ENCODE measurements around the gene SAE1.
A peak's percentile ranks its signal among the peaks of the same experiment; 100 is the strongest.

Gene SAE1

GRCh38 chr19:47106821-47107201 lies 23.8 kb upstream of the SAE1 start:
- DNase-seq (ENCODE audit: low read depth), result no peak

DNA sequence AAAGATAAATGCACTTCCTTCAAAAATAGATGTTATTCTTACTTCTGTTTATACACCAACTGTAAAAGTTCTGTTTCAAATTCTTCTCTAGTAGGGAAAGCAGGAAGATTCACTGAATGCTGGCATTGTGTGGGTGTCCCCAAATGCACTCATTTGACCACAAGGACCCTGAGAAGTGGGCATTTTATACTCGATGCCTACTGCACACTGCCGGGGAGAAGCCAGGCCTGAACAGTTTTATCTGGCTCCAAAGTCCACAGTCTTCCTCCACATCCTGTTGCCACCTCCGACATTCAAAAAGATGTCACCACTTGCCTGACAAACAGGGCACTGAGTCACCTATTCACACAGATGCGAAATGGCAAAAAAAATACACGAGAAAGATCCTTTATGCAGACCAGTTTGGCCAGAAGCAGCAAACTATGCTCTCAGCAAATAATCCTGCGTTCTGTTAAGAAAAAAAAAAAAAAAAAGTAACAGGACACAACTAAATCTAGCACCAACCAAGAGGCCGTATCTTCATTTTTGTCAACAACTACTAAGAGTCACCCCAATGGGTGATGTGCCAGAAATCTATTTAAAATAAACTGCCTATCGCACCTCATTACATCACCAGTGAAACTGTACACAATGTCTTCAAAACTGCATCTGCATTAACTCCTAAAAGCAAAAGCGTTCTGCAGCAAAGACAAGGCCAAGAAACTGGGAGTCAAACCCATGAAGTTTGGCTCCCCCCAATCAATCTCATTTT lies 23.3 kb upstream of the SAE1 start:
- DNase-seq (ENCODE audit: low read depth), result peak; percentile 29

DNA sequence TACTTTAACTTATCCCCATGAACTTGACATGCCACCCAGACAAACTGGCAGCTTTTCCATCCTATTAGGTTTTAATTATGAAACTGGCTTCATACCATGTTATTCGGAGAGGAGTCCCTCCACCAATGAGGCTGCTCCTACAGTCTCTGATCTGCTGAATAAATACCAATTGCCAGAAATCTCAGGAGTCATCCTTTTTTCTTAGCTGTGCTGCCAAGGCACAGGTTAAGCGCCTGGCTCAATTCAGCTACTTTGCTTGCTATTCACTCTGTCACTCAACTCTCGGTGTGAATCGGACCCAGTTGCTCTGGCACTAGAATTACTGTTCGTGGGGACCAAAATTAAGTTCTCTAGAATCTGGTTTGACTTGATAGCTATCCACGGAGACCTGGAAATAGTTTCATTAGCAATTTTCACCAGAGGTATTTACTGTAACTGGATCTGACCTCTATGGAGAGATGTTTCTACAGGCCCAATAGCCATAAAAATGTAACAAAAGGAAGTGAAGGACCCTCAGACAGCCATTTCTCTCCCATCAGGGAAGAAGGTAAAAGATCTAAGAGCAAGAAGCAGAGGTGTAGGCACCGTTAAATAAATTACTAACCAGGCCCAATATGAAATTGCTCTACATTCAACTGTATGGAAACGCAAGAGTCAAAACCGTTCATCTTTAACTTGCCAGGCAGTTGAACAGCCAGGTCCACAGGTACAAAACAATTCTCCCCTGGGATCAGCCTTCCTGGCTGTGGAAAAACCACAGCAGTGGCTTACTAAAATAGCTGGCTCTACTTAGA lies 22.5 kb upstream of the SAE1 start:
- no peak for DNase-seq (ENCODE audit: low read depth)

DNA sequence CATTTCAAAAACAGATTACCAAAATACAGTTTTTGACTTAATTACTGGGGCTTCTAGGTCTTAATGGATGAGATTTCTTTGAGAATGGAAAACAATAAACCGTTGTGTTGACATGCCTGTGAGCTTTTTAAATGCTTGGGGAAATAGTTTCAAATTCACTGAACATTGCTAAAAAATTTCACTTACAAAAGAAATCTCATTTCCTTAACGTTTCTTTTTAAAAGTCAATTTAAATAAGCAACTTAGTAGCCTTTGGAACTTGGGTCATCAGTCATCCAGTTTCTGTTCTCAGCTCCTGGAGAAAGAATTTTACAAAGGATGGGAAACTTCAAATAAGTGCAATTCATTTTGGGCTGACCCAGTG lies 21.5 kb upstream of the SAE1 start:
- no peak for DNase-seq (ENCODE audit: low read depth)

GRCh38 chr19:47109541-47110375 lies 20.9 kb upstream of the SAE1 start:
- DNase-seq (ENCODE audit: low read depth), result no peak

DNA sequence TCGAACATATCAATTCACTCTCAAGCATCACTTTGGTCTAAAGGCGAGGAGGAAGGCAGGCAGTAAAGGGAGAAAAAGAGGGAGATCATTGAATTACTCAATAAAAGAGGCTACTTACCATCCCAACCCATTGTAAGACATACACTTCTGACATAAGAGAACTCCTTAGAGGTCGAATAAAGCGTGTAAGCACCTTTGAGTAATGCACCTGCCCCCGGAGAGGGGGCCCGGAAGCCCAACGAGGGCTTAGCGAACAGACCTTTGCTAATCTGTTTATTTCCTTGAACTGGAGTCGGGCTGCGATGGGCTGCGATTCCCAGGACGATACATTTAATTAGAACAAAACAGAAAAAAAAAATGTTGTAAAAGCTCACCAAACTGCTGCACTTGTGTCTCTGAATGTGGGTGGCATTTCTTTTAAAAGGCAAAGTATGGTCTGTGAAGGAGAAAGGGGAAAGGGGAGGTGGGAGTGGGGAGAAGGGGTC lies 20.1 kb upstream of the SAE1 start:
- no peak for DNase-seq (ENCODE audit: low read depth)

GRCh38 chr19:47111006-47111621 lies 19.5 kb upstream of the SAE1 start:
- peak; percentile 38 for DNase-seq (ENCODE audit: low read depth)

GRCh38 chr19:47111682-47112165 lies 18.9 kb upstream of the SAE1 start:
- DNase-seq (ENCODE audit: low read depth), result no peak

DNA sequence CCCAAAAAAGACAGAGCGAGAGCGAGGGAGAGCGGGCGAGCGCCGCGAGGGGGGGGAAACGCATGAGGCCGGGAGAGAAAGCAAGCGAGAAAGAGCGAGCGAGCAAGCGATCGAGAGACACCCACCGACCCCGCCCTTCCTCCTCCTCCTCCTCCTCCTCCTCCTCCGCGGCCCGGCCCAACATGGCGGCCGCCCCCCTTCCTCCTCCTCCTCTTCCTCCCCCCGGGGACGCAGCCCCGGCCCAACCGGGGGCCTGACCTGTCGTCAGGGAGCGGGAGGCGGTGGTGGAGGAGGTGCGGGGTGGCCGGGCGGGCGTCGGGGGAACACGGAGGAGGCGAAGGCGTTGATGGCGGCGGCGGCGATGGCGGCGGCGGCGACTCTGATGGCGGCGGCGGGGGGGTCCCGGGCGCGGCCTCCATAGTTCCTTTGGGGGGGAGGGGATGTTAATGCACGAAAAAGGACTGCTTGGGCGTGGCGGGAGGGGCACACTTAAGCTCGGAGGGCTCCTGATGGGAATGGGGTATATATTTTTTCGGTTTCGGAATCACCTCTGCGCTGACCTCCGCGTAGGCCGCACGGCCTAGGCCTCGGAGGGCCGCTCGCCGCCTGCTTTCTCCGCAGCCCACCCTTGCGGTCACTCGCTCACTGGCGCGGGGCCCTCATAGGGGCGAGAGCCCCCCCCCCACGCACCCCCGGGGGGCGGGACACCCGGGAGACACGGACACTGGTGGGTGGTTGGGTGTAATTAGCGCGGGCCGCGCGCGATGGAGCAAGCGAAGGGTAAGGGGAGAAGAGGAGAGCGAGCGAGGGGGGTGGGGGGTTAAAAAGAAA lies 18.3 kb upstream of the SAE1 start:
- DNase-seq (ENCODE audit: low read depth), result peak; percentile 81

DNA sequence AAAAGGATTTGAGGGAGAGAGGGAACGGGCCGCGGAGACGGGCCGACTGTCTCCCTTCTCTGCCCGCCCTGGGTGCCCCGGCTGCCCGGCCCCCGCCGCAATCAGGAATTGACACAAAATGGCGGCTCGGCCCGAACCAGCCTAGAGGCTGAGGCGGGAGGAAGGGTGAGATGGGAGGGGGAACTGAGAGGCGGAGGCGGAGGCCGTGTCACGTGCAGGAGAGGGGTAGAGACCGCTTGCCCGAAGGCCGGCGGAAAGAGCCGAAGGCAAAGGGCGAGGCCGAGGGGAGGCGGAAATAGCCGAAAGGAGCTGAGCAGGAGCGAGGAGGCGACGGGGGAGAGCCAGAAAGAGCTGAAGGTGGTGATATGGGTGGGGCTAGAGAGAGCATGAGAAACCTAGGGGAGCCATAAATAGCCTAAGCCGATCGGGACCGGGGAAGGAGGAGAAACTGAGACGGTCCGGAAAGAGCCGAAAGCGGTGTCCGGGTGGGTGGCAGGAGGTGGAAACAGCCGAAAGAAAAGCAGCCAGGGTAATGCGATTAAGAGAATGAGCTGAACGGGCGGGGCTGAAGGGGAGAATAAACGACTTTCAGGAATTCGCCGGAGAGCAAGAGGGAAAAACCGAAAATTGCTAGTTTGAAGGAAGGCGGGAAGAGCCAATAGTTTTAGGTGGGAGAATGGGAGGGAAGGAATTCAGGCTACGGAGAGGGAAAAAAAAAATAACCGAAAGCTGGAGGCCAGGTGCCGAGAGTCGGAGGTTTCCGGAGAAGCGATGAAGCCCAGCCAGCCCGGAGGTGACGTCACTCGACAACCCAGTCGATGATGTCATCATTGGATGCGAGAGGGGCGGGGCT lies 17.4 kb upstream of the SAE1 start, which contains the start of gene ZC3H4:
Gene ZC3H4 (minus strand): TSS at position 780 of the 853 bp plus-strand sequence. CDS start 1,192 bp downstream, outside the sequence.
- peak; percentile 99 for DNase-seq (ENCODE audit: low read depth)

DNA sequence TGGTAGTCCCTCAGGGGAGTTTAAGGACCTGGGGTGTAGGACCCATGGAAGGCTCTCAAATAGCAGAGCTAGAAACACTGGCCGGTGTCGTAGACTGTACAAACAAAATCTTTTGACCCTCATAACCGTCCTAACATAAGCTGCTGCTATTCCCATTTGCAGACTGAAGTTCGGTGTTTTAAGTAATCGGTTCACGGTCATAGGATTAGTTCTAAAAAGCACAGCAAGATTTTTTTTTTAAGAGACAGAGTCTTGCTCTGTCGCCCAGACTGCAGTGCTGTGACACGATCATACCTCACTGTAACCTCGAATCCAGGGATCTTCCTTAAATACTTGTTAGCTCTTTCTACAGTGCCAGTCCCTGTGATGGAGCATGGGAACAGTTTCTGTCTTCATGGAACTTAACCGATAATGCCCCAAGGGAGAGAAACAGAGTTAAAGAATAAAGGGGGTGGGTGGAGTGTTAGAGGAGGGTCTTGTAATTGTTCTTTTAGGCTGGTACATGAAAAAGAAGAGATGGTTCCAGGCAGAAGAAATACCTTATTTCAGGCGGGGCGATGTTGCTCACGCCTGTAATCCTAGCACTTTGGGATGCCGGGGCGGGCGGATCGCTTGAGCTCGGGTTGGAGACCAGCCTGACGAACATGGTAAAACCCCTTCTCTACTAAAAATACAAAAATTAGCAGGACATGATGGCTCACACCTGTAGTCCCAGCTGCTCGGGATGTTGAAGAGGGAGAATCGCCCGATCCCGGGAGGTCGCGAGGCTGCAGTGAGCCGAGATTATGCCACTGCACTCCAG lies 16.6 kb upstream of the SAE1 start:
- no peak for DNase-seq (ENCODE audit: low read depth)

DNA sequence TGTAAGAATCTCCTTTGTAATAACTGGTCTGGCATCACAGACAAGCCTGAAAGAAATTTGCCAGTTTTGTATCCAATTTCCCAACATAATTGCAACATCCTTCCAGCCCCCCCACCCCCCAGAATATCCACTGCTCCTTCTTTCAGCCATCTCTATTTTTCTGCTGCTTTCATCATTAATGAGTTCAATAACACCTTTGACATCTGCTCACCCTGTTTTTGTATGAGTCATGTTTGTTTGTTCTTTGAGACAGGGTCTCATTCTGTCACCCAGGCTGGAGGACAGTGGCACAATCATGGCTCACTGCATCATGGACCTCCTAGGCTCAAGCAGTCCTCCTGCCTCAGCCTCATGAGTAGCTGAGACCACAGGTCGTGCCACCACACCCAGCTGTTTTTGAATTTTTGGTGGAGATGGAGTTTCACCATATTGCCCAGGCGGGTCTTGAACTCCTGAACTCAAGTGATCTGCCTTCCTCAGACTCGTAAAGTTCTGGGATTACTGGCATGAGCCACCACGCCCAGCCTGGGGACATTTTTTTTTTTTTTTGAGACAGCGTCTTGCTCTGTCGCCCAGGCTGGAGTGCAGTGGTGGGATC lies 10.1 kb upstream of the SAE1 start:
- no peak for DNase-seq (ENCODE audit: low read depth)

DNA sequence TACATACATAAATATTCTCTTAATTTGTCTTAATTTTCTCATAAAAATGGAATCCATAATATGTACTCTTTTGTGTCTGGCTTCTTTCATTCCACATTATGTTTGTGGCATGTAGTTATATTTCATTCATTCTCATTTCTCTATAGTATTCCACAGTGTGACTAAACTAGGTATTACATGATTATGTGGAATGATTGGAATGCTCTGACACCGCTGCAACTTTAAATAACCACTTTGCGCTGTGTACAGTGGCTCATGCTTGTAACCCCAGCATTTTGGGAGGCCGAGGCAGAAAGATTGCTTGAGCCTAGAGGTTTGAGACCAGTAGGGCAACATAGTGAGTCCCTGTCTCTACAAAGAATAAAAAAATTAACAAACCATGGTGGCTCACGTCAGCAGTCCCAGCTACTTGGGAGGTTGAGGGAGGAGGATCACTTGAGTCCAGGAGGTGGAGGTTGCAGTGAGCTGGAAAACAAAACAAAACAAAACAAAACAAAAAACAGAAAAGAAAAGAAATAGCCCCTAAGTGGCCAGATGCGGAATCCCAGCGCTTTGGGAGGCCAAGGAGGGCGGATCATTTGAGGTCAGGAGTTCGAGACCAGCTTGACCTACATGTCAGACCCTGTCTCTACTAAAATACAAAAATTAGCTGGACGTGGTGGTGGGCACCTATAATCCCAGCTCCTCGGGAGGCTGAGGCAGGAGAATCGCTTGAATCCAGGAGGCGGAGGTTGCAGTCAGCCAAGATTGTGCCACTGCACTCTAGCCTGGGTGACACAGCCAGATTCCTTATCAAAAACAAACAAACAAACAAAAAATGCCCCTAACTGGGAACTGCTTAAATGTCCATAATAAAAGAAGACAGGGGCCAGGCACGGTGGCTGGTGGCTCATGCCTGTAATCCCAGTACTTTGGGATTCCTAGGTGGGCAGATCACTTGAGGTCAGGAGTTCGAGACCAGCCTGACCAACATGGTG lies 8.0 kb upstream of the SAE1 start:
- DNase-seq (ENCODE audit: low read depth), result no peak

DNA sequence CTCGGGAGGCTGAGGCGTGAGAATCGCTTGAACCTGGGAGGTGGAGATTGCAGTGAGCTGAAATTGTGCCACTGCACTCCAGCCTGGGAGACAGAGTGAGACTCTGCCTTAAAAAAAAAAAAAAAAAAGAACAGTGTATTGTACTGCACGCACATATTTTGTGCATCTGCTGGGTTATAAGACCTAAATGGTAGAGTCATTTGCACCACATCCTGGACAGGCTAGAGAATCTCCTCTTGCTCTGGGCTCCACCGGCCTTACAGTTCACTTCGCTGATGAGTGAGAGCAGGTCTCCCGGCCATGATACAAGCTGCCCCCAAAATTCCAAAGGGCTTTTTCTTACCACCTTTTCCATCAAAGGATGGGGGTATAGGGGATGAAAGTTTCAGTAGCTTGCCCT lies 7.2 kb upstream of the SAE1 start:
- DNase-seq (ENCODE audit: low read depth), result no peak

- DNase-seq (ENCODE audit: low read depth), result no peak
Measured at GRCh38 chr19:47124937-47125668, 5.5 kb upstream of the SAE1 start.

GRCh38 chr19:47125669-47125938 lies 5.0 kb upstream of the SAE1 start:
- no peak for DNase-seq (ENCODE audit: low read depth)

- no peak for DNase-seq (ENCODE audit: low read depth)
Measured at GRCh38 chr19:47129579-47129978, 1.1 kb upstream of the SAE1 start.

Measured in T-helper 22 cell (primary cell).